Osteocyte (in vitro differentiated cells): ENCODE data around the gene TRIM41. TPM values are rescaled to one million over a fixed set of nuclear protein-coding genes. Genes with fewer than 3 reads are reported as not detected.
A peak's percentile ranks its signal among the peaks of the same experiment; 100 is the strongest.

Experiments used
- DNase-seq: peaks from one replicate; pipeline ENCODE4 v3.0.0; 2021; ENCODE audit warnings: mixed read lengths; ENCODE audit not compliant: unreplicated experiment; ENCODE audit errors: extremely low spot score
- H3K27ac Mint-ChIP-seq: one replicate; pipeline ENCODE4 v1.8.0; 2021; ENCODE audit warnings: mild to moderate bottlenecking, mixed read lengths; ENCODE audit not compliant: unreplicated experiment
- H3K27me3 Mint-ChIP-seq: one replicate; pipeline ENCODE4 v1.8.0; 2021; ENCODE audit warnings: mixed read lengths; ENCODE audit not compliant: unreplicated experiment
- H3K36me3 Mint-ChIP-seq: one replicate; pipeline ENCODE4 v1.8.0; 2021; ENCODE audit warnings: mixed read lengths; ENCODE audit not compliant: unreplicated experiment
- H3K4me1 Mint-ChIP-seq: one replicate; pipeline ENCODE4 v1.8.0; 2021; ENCODE audit warnings: mixed read lengths; ENCODE audit not compliant: unreplicated experiment
- H3K4me3 Mint-ChIP-seq: one replicate; pipeline ENCODE4 v1.8.0; 2021; ENCODE audit warnings: mild to moderate bottlenecking, moderate library complexity, mixed read lengths; ENCODE audit not compliant: unreplicated experiment
- H3K9me3 Mint-ChIP-seq: one replicate; pipeline ENCODE4 v1.8.0; 2021; ENCODE audit warnings: mixed read lengths; ENCODE audit not compliant: unreplicated experiment
- total RNA-seq: library from RNA; stranded (reverse); gene quantifications from 2 replicates; pipeline ENCODE4 v1.2.1, GENCODE V29; 2021
- TF ChIP-seq, protein P1 (sequence below): fragments of 200-600 bp; sonication (generic); IDR thresholded peaks from 2 replicates; pipeline ENCODE4 v1.5.0; 2021; ENCODE audit warnings: antibody characterized with exemption, mild to moderate bottlenecking, moderate library complexity

Gene TRIM41
- total RNA-seq, 1 donor from 2014 or later, result 27.1 TPM

DNA sequence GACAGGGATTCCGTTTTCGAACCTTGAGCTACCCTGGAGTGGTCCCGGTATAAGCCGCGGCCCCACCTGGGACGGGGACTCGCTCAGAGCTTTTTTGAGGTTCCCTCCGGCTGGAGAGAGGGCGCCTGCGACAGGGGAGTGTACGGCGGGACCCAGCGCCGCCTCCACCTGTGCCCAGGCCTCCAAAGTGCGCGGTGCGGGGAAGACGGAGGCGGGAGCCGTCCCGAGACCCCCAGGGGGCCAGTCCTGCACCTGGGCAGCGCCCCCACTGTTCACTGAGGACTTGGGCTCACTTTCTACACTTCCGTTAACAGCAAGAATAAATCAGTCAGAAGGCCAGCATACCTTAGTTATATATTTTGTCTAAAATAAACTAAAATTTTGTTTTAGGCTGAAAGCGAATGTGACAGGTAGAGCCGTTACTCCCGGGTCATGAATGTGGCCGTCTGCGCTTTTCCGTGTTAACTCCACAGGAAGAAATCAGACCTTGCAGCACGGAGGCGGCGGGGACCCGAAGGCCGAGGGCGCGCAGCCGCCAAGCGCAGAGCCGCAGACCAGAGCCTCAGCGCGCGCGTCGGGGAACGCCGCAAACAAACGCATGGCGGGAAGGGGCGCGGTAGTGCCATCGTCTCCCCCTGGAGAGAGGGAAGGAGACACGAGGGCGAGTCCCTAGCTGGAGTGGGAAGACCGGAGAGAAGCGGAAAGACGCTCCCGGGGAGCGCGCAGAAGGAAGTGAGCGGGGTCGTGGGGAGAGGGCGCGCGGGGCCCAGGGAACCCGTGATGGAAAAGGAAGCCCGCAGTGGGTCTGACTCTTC, 32.2 kb upstream of the TRIM41 start:
- DNase-seq, result no peak
- H3K4me3 Mint-ChIP-seq, result peak overlapping the region; percentile 97
- H3K27ac Mint-ChIP-seq, result peak overlapping the region; percentile 94
- no peaks in the 10 kb centered on the region for H3K36me3 Mint-ChIP-seq
- TF ChIP-seq, protein P1, sequence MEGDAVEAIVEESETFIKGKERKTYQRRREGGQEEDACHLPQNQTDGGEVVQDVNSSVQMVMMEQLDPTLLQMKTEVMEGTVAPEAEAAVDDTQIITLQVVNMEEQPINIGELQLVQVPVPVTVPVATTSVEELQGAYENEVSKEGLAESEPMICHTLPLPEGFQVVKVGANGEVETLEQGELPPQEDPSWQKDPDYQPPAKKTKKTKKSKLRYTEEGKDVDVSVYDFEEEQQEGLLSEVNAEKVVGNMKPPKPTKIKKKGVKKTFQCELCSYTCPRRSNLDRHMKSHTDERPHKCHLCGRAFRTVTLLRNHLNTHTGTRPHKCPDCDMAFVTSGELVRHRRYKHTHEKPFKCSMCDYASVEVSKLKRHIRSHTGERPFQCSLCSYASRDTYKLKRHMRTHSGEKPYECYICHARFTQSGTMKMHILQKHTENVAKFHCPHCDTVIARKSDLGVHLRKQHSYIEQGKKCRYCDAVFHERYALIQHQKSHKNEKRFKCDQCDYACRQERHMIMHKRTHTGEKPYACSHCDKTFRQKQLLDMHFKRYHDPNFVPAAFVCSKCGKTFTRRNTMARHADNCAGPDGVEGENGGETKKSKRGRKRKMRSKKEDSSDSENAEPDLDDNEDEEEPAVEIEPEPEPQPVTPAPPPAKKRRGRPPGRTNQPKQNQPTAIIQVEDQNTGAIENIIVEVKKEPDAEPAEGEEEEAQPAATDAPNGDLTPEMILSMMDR, result peak; percentile 36
- no peaks in the 10 kb centered on the region for H3K9me3 Mint-ChIP-seq
- peaks cover 25% of the 10 kb centered on the region for H3K4me1 Mint-ChIP-seq
- H3K27me3 Mint-ChIP-seq, result no peaks in the 10 kb centered on the region

DNA sequence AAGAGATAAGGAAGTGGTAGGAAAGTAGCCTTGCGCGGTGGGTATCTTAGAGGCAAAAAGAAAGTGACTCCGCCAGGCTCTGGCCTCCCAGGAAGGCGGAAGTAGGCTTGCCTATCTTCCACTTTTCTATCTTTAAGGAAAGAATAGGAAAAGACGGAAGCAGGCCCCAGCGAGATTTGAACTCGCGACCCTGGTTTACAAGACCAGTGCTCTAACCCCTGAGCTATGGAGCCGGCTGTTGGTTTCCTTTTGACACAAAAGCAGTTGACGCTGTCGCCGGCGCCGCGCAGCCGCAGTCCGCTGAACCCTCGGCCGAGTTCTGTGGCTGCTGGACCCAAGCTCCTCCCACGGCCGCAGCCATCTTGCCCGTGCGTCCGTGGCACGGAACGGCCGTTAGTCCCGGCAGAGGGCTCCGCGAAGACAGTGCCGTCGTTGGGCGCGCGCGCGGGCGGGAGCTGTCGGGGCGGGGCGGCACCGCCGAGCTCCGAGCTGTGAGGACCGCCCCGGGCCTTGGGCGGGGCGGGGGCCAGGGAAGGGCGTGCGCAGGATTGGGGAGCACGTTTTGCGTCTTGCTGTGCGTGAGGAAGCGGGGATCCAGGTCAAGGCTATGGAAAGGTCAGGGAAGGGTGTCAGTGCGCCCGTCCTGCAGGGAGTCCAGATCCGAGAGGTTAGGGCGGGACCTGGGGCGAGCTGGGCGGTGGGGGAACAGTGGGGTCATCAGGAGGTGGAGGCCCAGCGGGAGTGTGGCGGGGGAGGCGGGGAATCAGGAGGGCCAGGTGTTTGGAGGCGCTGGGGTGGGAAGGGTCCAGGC, 31.4 kb upstream of the TRIM41 start:
- peak; percentile 98 for DNase-seq
- Mint-ChIP-seq H3K27ac (peak overlapping the region; percentile 94), H3K4me1 (peaks cover 25% of the 10 kb centered on the region), H3K9me3 (no peaks in the 10 kb centered on the region), H3K4me3 (peak overlapping the region; percentile 97), H3K27me3 (no peaks in the 10 kb centered on the region), H3K36me3 (no peaks in the 10 kb centered on the region)
- TF ChIP-seq, protein P1, result no peak

DNA sequence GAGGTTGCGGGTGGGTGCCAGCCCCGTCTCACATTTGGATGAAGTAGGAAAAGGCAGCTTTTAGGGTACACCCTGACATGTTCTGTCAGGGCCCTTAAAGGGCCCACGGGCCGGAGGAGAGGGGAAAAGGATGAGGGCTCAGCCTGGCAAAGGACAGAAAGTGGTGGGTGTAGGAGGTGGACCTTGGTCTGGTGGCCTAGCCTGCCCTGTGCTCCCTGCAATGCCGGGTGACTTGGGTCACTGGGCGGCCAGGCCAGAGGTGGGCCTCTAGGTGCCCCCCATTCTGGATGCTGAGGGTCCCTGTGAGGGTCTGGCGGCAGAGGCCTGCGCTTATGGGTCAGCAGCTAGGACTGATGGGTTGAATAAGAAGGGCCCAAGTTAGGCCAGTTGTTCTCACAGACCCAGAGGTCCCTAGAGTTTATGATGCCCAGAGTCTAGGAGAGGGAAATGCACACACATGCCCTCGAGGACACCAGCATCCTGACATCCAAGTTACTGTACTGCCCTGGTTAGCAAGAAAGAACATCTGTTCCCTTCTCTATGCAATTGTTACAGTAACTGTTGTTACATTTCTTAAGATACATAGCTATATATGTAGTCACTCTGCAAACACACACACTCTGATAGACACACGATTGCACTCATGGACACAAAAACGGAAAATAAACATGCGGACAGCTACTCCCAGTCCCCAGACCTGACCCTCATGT, 30.6 kb upstream of the TRIM41 start:
- Mint-ChIP-seq H3K27ac (peak overlapping the region; percentile 94), H3K9me3 (no peaks in the 10 kb centered on the region), H3K4me3 (peak overlapping the region; percentile 97), H3K4me1 (peaks cover 28% of the 10 kb centered on the region), H3K27me3 (no peaks in the 10 kb centered on the region), H3K36me3 (no peaks in the 10 kb centered on the region)
- TF ChIP-seq, protein P1, result no peak
- DNase-seq, result no peak

DNA sequence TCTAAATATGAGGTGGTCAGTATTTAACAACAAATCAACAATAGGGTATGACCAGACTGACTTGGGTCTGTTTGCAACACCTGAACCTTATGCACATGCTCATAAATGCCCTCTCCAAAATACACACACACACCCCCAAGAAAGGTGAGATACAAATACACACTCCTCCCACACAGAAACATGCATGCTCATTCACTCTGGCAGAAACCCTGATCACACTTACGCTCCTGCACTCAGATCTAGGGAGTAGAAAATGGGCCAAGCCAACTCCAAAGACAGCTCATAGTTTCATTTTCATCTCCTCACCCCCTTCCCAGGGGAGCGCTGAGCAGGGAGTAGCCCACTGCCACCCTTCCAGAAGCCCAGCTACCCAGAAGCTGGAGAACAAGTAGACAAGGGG, 29.4 kb upstream of the TRIM41 start:
- Mint-ChIP-seq H3K36me3 (peaks cover 1% of the 10 kb centered on the region), H3K4me3 (no peak overlapping the region), H3K9me3 (no peaks in the 10 kb centered on the region), H3K27me3 (no peaks in the 10 kb centered on the region), H3K4me1 (peaks cover 22% of the 10 kb centered on the region), H3K27ac (no peak overlapping the region)
- no peak for DNase-seq
- TF ChIP-seq, protein P1, result no peak
